Mesendoderm (in vitro differentiated cells): ENCODE results near the gene COL20A1.

Source experiments
- DNase-seq: peaks from one replicate; pipeline ENCODE4 v3.0.0; 2013
- H2AK5ac ChIP-seq: 2 replicates; pipeline ENCODE4 v1.6.1; 2013; ENCODE audit warnings: low read length, inconsistent platforms
- H2BK120ac ChIP-seq: 2 replicates; pipeline ENCODE4 v1.6.1; 2013; ENCODE audit warnings: low read depth, mild to moderate bottlenecking, low read length, moderate library complexity, mixed read lengths
- H2BK15ac ChIP-seq: replicated peaks from 2 replicates; pipeline ENCODE4 v1.6.1; 2013; ENCODE audit warnings: low read depth, mild to moderate bottlenecking, moderate library complexity
- H2BK5ac ChIP-seq: 2 replicates; pipeline ENCODE4 v1.6.1; 2013; ENCODE audit warnings: low read length, inconsistent platforms
- H3K18ac ChIP-seq: 2 replicates; pipeline ENCODE4 v1.6.1; 2013; ENCODE audit warnings: mild to moderate bottlenecking, low read length, mixed read lengths
- H3K23ac ChIP-seq: one replicate; pipeline ENCODE4 v1.6.1; 2013; ENCODE audit warnings: low read length
- H3K27ac ChIP-seq: 2 replicates; pipeline ENCODE4 v1.5.1; 2013; ENCODE audit warnings: low read depth, mild to moderate bottlenecking, inconsistent platforms, low read length, moderate library complexity
- H3K27me3 ChIP-seq: 2 replicates; pipeline ENCODE4 v1.6.1; 2013; ENCODE audit warnings: low read length, control low read depth, mild to moderate bottlenecking, inconsistent platforms; ENCODE audit not compliant: insufficient read depth, poor library complexity
- H3K36me3 ChIP-seq: 2 replicates; pipeline ENCODE4 v1.6.1; 2013; ENCODE audit warnings: low read length, inconsistent platforms; ENCODE audit not compliant: control insufficient read depth, insufficient read depth
- H3K4ac ChIP-seq: one replicate; pipeline ENCODE4 v1.6.1; 2013; ENCODE audit warnings: low read depth, mild to moderate bottlenecking, low read length, moderate library complexity
- H3K4me1 ChIP-seq: 2 replicates; pipeline ENCODE4 v1.6.1; 2013; ENCODE audit warnings: low read depth, low read length, inconsistent platforms; ENCODE audit not compliant: control insufficient read depth
- H3K4me2 ChIP-seq: 2 replicates; pipeline ENCODE4 v1.6.1; 2013; ENCODE audit warnings: low read length
- H3K4me3 ChIP-seq: 2 replicates; pipeline ENCODE4 v1.5.1; 2013; ENCODE audit warnings: mild to moderate bottlenecking, low read length
- H3K56ac ChIP-seq: one replicate; pipeline ENCODE4 v1.6.1; 2013; ENCODE audit warnings: low read length
- H3K79me1 ChIP-seq: 2 replicates; pipeline ENCODE4 v1.6.1; 2013; ENCODE audit warnings: low read length, inconsistent platforms
- H3K79me2 ChIP-seq: 2 replicates; pipeline ENCODE4 v1.6.1; 2013; ENCODE audit warnings: mild to moderate bottlenecking, low read length; ENCODE audit not compliant: control insufficient read depth, insufficient read depth
- H3K9ac ChIP-seq: 2 replicates; pipeline ENCODE4 v1.6.1; 2013; ENCODE audit warnings: low read length, inconsistent platforms
- H4K5ac ChIP-seq: one replicate; pipeline ENCODE4 v1.6.1; 2013; ENCODE audit warnings: low read length
- H4K8ac ChIP-seq: one replicate; pipeline ENCODE4 v1.6.1; 2013; ENCODE audit warnings: low read depth, mild to moderate bottlenecking, control low read depth, low read length, moderate library complexity
- WGBS: extraction: QIAGEN DNeasy Blood & Tissue Kit; methylation state at CpG from one replicate; pipeline ENCODE4 v1.1.7; 2013; ENCODE audit warnings: low lambda C conversion rate, missing lambda C conversion rate; ENCODE audit not compliant: insufficient coverage; ENCODE audit errors: extremely low coverage; 5-methylcytosine and 5-hydroxymethylcytosine counted together

The COL20A1 gene

DNA sequence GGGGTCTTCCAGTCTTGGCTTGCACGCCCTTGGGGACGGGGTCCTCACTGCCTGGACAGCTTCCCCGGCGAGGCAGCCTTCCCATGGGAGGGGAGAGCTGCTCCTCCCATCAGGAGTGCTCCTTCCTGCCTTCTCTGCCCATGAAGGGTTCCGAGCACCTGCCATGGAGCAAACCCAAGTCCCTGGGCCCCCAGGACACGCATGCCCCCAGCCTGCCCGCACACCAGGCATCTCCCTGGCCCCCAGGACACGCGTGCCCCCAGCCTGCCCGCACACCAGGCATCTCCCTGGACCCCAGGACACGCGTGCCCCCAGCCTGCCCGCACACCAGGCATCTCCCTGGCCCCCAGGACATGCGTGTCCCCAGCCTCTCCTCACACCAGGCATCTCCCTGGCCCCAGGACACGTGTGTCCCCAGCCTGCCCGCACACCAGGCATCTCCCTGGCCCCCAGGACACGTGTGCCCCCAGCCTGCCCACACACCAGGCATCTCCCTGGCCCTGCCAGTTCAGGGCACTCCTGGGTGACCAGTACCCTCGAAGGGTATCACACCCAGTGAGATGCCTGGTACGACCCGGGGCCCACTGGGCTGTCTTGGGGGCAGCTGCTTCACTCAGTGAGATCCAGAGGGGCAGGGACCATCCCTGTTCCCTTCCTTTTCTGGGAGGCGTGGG is 21.7 kb downstream of the COL20A1 start:
- no peaks in the 10 kb centered on the region for H3K27me3 ChIP-seq
- H3K4me1 ChIP-seq: no peaks in the 10 kb centered on the region
- no peaks in the 10 kb centered on the region for H3K79me2 ChIP-seq
- no peak overlapping the region for H3K56ac ChIP-seq
- H3K4me2 ChIP-seq: no peak overlapping the region
- H2BK15ac ChIP-seq: no peak overlapping the region
- H3K36me3 ChIP-seq: no peaks in the 10 kb centered on the region
- H2BK120ac ChIP-seq: no peak overlapping the region
- H3K4ac ChIP-seq: no peak overlapping the region
- no peak overlapping the region for H2BK5ac ChIP-seq
- no peak overlapping the region for H3K4me3 ChIP-seq
- H4K5ac ChIP-seq: no peak overlapping the region
- H3K9ac ChIP-seq: no peak overlapping the region
- no peak overlapping the region for H2AK5ac ChIP-seq
- H3K23ac ChIP-seq: no peak overlapping the region
- no CpG with 5 or more reads among the region's 21 CpGs for WGBS
- no peak overlapping the region for H3K27ac ChIP-seq
- H4K8ac ChIP-seq: no peak overlapping the region
- DNase-seq: no peak
- no peaks in the 10 kb centered on the region for H3K79me1 ChIP-seq
- H3K18ac ChIP-seq: no peak overlapping the region

DNA sequence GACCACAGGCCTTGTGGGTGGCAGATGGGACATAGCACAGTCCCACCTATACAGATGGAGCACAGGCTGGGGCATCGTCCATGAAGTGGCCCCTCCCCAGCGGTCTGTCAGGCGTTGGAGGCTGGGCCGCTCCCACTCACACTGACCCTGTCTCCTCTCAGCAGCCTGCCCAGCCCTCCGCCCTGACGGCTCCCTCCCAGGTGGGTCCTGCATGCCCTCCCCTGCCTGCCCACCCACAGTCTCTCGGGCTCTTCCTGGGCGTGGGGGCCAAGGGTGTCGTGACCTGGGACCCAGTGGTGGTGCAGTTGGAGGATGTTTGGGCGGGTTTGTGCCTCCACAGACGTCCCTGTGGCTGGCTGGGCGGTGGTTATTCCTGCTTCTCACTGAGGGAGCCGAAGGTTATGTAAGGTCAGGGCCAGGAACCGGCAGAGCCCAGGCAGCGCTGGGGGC is 22.3 kb downstream of the COL20A1 start:
- no CpG with 5 or more reads among the region's 15 CpGs for WGBS
- H4K5ac ChIP-seq: no peak overlapping the region
- no peak overlapping the region for H2AK5ac ChIP-seq
- H3K27ac ChIP-seq: no peak overlapping the region
- no peak overlapping the region for H3K9ac ChIP-seq
- H3K18ac ChIP-seq: no peak overlapping the region
- no peaks in the 10 kb centered on the region for H3K4me1 ChIP-seq
- no peaks in the 10 kb centered on the region for H3K79me2 ChIP-seq
- H2BK15ac ChIP-seq: no peak overlapping the region
- no peak overlapping the region for H3K4me2 ChIP-seq
- no peaks in the 10 kb centered on the region for H3K79me1 ChIP-seq
- H4K8ac ChIP-seq: no peak overlapping the region
- no peak overlapping the region for H3K23ac ChIP-seq
- H3K4me3 ChIP-seq: no peak overlapping the region
- no peak overlapping the region for H3K4ac ChIP-seq
- H3K36me3 ChIP-seq: no peaks in the 10 kb centered on the region
- no peaks in the 10 kb centered on the region for H3K27me3 ChIP-seq
- no peak for DNase-seq
- no peak overlapping the region for H2BK120ac ChIP-seq
- no peak overlapping the region for H2BK5ac ChIP-seq
- no peak overlapping the region for H3K56ac ChIP-seq

DNA sequence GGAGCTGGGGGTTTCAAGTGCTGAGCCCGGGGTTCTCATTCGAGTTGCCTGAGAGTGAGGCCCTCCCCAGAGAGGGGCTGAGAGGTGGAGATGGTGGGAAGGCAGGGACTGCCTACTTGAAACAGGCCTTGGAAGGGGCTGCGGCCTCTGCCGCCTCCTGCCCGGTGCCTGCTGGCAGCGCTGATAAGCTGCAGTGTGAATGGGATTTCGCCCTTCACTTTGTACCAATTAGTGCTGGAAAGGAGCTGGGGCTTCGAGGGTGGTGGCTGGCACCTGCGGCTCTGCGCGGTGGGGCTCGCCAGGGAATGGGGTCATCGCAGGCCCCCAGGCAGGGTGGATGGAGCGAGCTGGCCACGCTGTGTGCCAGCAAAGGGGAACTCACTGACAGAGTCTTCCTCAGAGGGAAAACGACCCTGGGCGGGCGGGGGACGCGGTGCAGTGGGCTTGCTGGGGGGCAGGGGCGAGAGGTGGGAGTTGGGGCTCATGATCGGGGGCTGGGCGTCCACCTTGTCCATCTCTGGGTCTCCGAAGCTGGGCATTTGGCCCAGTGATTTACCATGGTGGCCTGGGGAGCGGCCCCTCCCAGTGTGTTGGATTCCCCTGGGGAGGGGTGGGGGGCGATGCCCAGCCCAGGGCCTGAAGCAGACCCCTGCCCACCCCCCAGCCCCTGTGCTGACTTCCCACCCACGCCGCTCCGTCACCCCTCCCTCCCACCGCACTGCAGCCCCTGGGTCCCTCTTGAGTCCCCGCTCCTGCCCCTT is 22.9 kb downstream of the COL20A1 start:
- H3K79me1 ChIP-seq: no peaks in the 10 kb centered on the region
- no peaks in the 10 kb centered on the region for H3K36me3 ChIP-seq
- no peak overlapping the region for H3K27ac ChIP-seq
- no peak overlapping the region for H3K4me3 ChIP-seq
- H4K8ac ChIP-seq: no peak overlapping the region
- no peak overlapping the region for H3K18ac ChIP-seq
- no peak overlapping the region for H2BK120ac ChIP-seq
- no peaks in the 10 kb centered on the region for H3K4me1 ChIP-seq
- H2BK15ac ChIP-seq: no peak overlapping the region
- H2AK5ac ChIP-seq: no peak overlapping the region
- DNase-seq: no peak
- H4K5ac ChIP-seq: no peak overlapping the region
- no peak overlapping the region for H3K56ac ChIP-seq
- H3K9ac ChIP-seq: no peak overlapping the region
- no peak overlapping the region for H2BK5ac ChIP-seq
- no peak overlapping the region for H3K4ac ChIP-seq
- no peak overlapping the region for H3K23ac ChIP-seq
- H3K4me2 ChIP-seq: no peak overlapping the region
- H3K79me2 ChIP-seq: no peaks in the 10 kb centered on the region
- no peaks in the 10 kb centered on the region for H3K27me3 ChIP-seq
- whole genome bisulfite sequencing: no CpG with 5 or more reads among the region's 31 CpGs

DNA sequence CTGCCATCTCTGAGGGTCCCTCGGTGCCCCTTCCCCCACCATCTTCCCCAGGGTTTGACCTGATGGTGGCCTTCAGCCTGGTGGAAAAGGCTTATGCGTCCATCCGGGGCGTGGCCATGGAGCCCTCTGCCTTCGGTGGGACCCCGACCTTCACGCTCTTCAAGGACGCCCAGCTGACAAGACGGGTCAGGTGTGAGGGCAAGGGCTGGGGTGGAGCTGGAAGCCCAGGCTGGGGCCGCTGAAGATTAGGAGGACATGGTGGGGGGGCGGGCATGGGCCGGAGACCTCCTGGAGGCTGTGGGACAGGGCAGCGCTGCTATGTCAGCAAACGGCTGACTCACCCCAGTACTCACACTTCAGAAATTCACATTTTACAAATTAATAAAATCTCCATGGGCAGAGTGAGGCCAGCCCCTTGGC is 23.5 kb downstream of the COL20A1 start:
- no peak overlapping the region for H3K27ac ChIP-seq
- H3K18ac ChIP-seq: no peak overlapping the region
- H3K4me3 ChIP-seq: no peak overlapping the region
- H3K36me3 ChIP-seq: no peaks in the 10 kb centered on the region
- no peaks in the 10 kb centered on the region for H3K79me1 ChIP-seq
- H3K4ac ChIP-seq: no peak overlapping the region
- H2BK5ac ChIP-seq: no peak overlapping the region
- no peak overlapping the region for H4K8ac ChIP-seq
- H3K79me2 ChIP-seq: no peaks in the 10 kb centered on the region
- no peak overlapping the region for H2BK120ac ChIP-seq
- H3K4me1 ChIP-seq: no peaks in the 10 kb centered on the region
- no CpG with 5 or more reads among the region's 14 CpGs for WGBS
- H3K4me2 ChIP-seq: no peak overlapping the region
- no peak overlapping the region for H4K5ac ChIP-seq
- no peak overlapping the region for H3K23ac ChIP-seq
- H2BK15ac ChIP-seq: no peak overlapping the region
- no peak overlapping the region for H3K9ac ChIP-seq
- no peak overlapping the region for H3K56ac ChIP-seq
- no peaks in the 10 kb centered on the region for H3K27me3 ChIP-seq
- no peak for DNase-seq
- H2AK5ac ChIP-seq: no peak overlapping the region

DNA sequence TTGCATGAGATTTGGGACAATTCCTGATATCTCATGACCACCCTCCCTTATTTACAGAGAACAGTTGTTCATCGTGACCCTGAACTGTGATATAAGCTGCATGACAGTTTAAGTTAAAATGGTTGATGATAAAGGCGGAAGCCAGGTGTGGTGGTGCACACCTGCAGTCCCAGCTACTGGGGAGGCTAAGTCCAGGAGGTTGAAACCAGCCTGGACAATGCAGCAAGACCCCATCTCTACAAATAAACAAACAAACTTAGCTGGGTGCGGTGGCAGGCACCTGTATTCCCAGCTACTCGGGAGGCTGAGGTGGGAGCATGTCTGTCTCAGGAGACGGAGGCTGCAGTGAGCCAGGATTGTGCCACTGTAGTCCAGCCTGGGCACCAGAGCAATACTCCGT is 24.1 kb downstream of the COL20A1 start:
- Histone ChIP-seq H2AK5ac (no peak overlapping the region), H3K36me3 (no peaks in the 10 kb centered on the region), H3K27me3 (no peaks in the 10 kb centered on the region), H3K9ac (no peak overlapping the region), H2BK5ac (no peak overlapping the region), H3K4me1 (no peaks in the 10 kb centered on the region), H3K18ac (no peak overlapping the region), H3K79me2 (no peaks in the 10 kb centered on the region), H4K5ac (no peak overlapping the region), H3K27ac (no peak overlapping the region), H3K23ac (no peak overlapping the region), H3K79me1 (no peaks in the 10 kb centered on the region), H3K56ac (no peak overlapping the region), H3K4me2 (no peak overlapping the region), H2BK15ac (no peak overlapping the region), H2BK120ac (no peak overlapping the region), H3K4ac (no peak overlapping the region), H3K4me3 (no peak overlapping the region), H4K8ac (no peak overlapping the region)
- no peak for DNase-seq
- WGBS: no CpG with 5 or more reads among the region's 6 CpGs
